H9 (cell line): Measurements from ENCODE around the gene KIF5C. TPM values are rescaled to one million over a fixed set of nuclear protein-coding genes. Genes with fewer than 3 reads are reported as not detected.

Source experiments
- DNase-seq: peaks from one replicate; pipeline ENCODE4 v3.0.0-alpha.2; 2017
- H2AFZ ChIP-seq: one replicate; pipeline ENCODE4 v1.6.1; 2013; ENCODE audit warnings: mild to moderate bottlenecking, low read length, control low read depth, moderate library complexity
- H2AK5ac ChIP-seq: 2 replicates; pipeline ENCODE4 v1.6.1; 2013; ENCODE audit warnings: low read length, control low read depth, mixed read lengths; ENCODE audit not compliant: insufficient read length
- H2BK120ac ChIP-seq: one replicate; pipeline ENCODE4 v1.6.1; 2013; ENCODE audit warnings: low read depth, mild to moderate bottlenecking, low read length, control low read depth, inconsistent platforms; ENCODE audit not compliant: poor library complexity, severe bottlenecking
- H2BK12ac ChIP-seq: 2 replicates; pipeline ENCODE4 v1.6.1; 2013; ENCODE audit warnings: low read length, control low read depth, mixed read lengths, low read depth; ENCODE audit not compliant: insufficient read length
- H2BK15ac ChIP-seq: 2 replicates; pipeline ENCODE4 v1.6.1; 2013; ENCODE audit warnings: low read depth, low read length, control low read depth
- H2BK20ac ChIP-seq: one replicate; pipeline ENCODE4 v1.6.1; 2013; ENCODE audit warnings: low read depth, mild to moderate bottlenecking, low read length, control low read depth, inconsistent platforms; ENCODE audit not compliant: poor library complexity, severe bottlenecking
- H2BK5ac ChIP-seq: 2 replicates; pipeline ENCODE4 v1.6.1; 2013; ENCODE audit warnings: low read length, control low read depth, mixed read lengths; ENCODE audit not compliant: insufficient read length
- H3K14ac ChIP-seq: 2 replicates; pipeline ENCODE4 v1.6.1; 2013; ENCODE audit warnings: low read length, control low read depth; ENCODE audit not compliant: insufficient read depth
- H3K18ac ChIP-seq: 2 replicates; pipeline ENCODE4 v1.6.1; 2013; ENCODE audit warnings: low read depth, mild to moderate bottlenecking, mixed read lengths, low read length, control low read depth; ENCODE audit not compliant: insufficient read length
- H3K23ac ChIP-seq: 2 replicates; pipeline ENCODE4 v1.6.1; 2013; ENCODE audit warnings: low read length, control low read depth, mixed read lengths, low read depth; ENCODE audit not compliant: insufficient read length
- H3K23me2 ChIP-seq: 2 replicates; pipeline ENCODE4 v1.6.1; 2013; ENCODE audit warnings: low read depth, mild to moderate bottlenecking, mixed read lengths, low read length, control low read depth; ENCODE audit not compliant: insufficient read length, poor library complexity, severe bottlenecking
- H3K27ac ChIP-seq: 2 replicates; pipeline ENCODE4 v1.5.1; 2013; ENCODE audit warnings: low read length, control low read depth, mixed read lengths, low read depth; ENCODE audit not compliant: insufficient read length
- H3K27me3 ChIP-seq: 2 replicates; pipeline ENCODE4 v1.6.1; 2013; ENCODE audit warnings: low read length, control low read depth, inconsistent platforms; ENCODE audit not compliant: insufficient read depth
- H3K4ac ChIP-seq: 2 replicates; pipeline ENCODE4 v1.6.1; 2013; ENCODE audit warnings: low read depth, mild to moderate bottlenecking, control low read depth, inconsistent platforms, low read length, moderate library complexity
- H3K4me1 ChIP-seq: 2 replicates; pipeline ENCODE4 v1.6.1; 2013; ENCODE audit warnings: low read length, control low read depth, inconsistent platforms; ENCODE audit not compliant: insufficient read depth
- H3K4me2 ChIP-seq: 2 replicates; pipeline ENCODE4 v1.6.1; 2013; ENCODE audit warnings: low read length, control low read depth, mixed read lengths; ENCODE audit not compliant: insufficient read length, insufficient read depth
- H3K56ac ChIP-seq: 2 replicates; pipeline ENCODE4 v1.6.1; 2013; ENCODE audit warnings: low read depth, mild to moderate bottlenecking, mixed read lengths, low read length, control low read depth; ENCODE audit not compliant: insufficient read length
- H3K79me1 ChIP-seq: 2 replicates; pipeline ENCODE4 v1.6.1; 2013; ENCODE audit warnings: low read depth, mild to moderate bottlenecking, moderate library complexity, low read length, control low read depth, inconsistent platforms; ENCODE audit not compliant: insufficient read depth, poor library complexity, severe bottlenecking
- H3K79me2 ChIP-seq: 2 replicates; pipeline ENCODE4 v1.6.1; 2013; ENCODE audit warnings: low read length, control low read depth, inconsistent platforms; ENCODE audit not compliant: insufficient read depth
- H3K9ac ChIP-seq: 2 replicates; pipeline ENCODE4 v1.6.1; 2013; ENCODE audit warnings: low read length, control low read depth, mixed read lengths; ENCODE audit not compliant: insufficient read length; ENCODE audit errors: extremely low read depth
- H3K9me3 ChIP-seq: one replicate; pipeline ENCODE4 v1.6.1; 2013; ENCODE audit warnings: low read depth, low read length, inconsistent platforms; ENCODE audit not compliant: control insufficient read depth
- H3T11ph ChIP-seq: one replicate; pipeline ENCODE4 v1.6.1; 2013; ENCODE audit warnings: mild to moderate bottlenecking, low read length, control low read depth, inconsistent platforms
- H4K20me1 ChIP-seq: one replicate; pipeline ENCODE4 v1.6.1; 2013; ENCODE audit not compliant: control insufficient read depth, insufficient read length, insufficient read depth
- H4K5ac ChIP-seq: 2 replicates; pipeline ENCODE4 v1.6.1; 2013; ENCODE audit warnings: low read depth, mild to moderate bottlenecking, mixed read lengths, low read length, control low read depth; ENCODE audit not compliant: insufficient read length
- H4K8ac ChIP-seq: replicated peaks from 2 replicates; pipeline ENCODE4 v1.6.1; 2013; ENCODE audit warnings: low read length, control low read depth, mixed read lengths, low read depth; ENCODE audit not compliant: insufficient read length
- H4K91ac ChIP-seq: 2 replicates; pipeline ENCODE4 v1.6.1; 2013; ENCODE audit warnings: low read depth, mild to moderate bottlenecking, moderate library complexity, mixed read lengths, low read length, control low read depth; ENCODE audit not compliant: insufficient read length
- H3K27ac Mint-ChIP-seq, 3 experiments: 2 replicates in 2 of 3; 3 replicates in 1 of 3; pipeline ENCODE4 v1.8.0; 2020 to 2021; ENCODE audit warnings: mixed read lengths in 3 of 3, mild to moderate bottlenecking in 1 of 3, moderate library complexity in 1 of 3
- H3K27me3 Mint-ChIP-seq: 2 replicates; pipeline ENCODE4 v1.8.0; 2021; ENCODE audit warnings: low read depth, mild to moderate bottlenecking, moderate library complexity, mixed read lengths
- H3K36me3 Mint-ChIP-seq, 3 experiments: 2 replicates in 2 of 3; 3 replicates in 1 of 3; pipeline ENCODE4 v1.8.0; 2020 to 2021; ENCODE audit warnings: low read depth in 3 of 3, mixed read lengths in 3 of 3; ENCODE audit not compliant: insufficient read depth in 1 of 3
- H3K4me1 Mint-ChIP-seq, 2 experiments: 2 replicates each; pipeline ENCODE4 v1.8.0; 2020; ENCODE audit warnings: mixed read lengths in 2 of 2
- H3K4me3 Mint-ChIP-seq, 2 experiments: 2 replicates in 1 of 2; 3 replicates in 1 of 2; pipeline ENCODE4 v1.8.0; 2020 to 2021; ENCODE audit warnings: mild to moderate bottlenecking in 2 of 2, mixed read lengths in 2 of 2, moderate library complexity in 1 of 2
- H3K9me3 Mint-ChIP-seq, 2 experiments: 2 replicates in 1 of 2; 3 replicates in 1 of 2; pipeline ENCODE4 v1.8.0; 2020; ENCODE audit warnings: mild to moderate bottlenecking in 2 of 2, mixed read lengths in 2 of 2, moderate library complexity in 1 of 2
- CTCF ChIP-seq: fragments of 200-600 bp; sonication (generic); conservative IDR thresholded peaks from 3 replicates; pipeline ENCODE4 v1.8.0; 2021; ENCODE audit warnings: antibody characterized with exemption, mild to moderate bottlenecking
- WGBS: extraction: QIAGEN DNeasy Blood & Tissue Kit; methylation state at CpG from one replicate; pipeline ENCODE4 v1.1.7; 2013; ENCODE audit warnings: missing lambda C conversion rate, low lambda C conversion rate, mixed read lengths; ENCODE audit not compliant: insufficient read length; ENCODE audit errors: extremely low coverage; 5-methylcytosine and 5-hydroxymethylcytosine counted together
- total RNA-seq: library from RNA; stranded (reverse); gene quantifications from 2 replicates; pipeline ENCODE4 v1.2.1, GENCODE V29; 2021

Gene KIF5C
- total RNA-seq, 1 experiment from 2014 or later: 52.9 TPM

DNA sequence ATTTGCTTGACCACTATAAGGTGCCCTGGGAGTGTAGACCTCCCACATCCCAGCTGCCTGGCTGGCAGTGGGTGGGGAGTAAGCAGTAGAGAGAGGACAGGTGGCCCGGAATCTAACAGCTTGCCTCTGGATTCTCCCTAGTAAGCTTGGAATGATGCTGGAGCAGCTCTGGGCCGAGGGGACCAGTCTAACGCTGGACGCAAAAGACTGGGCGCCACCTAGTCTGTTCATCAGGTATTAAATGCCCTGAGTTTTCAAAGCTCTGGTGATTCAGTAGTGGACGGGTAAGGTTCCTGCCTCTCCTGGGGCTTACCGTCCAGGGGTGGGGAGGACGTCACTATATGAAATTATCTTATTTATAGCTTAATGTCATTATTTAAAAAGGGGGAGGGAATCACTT, 162.8 kb downstream of the KIF5C start:
- no peak overlapping the region for H2BK15ac ChIP-seq
- no peak overlapping the region for H3K4ac ChIP-seq
- DNase-seq: peak; percentile 56
- Mint-ChIP-seq H3K4me1 (peaks cover 16 to 20% of the 10 kb centered on the region in 2 experiments), H3K27ac (no peak overlapping the region), H3K36me3 (no peaks in the 10 kb centered on the region), H3K4me3 (peak overlapping the region; percentile 71 to 87), H3K9me3 (no peaks in the 10 kb centered on the region), H3K27me3 (peaks cover 38% of the 10 kb centered on the region)
- H2BK5ac ChIP-seq: no peak overlapping the region
- H3K27ac ChIP-seq: no peak overlapping the region
- H2AFZ ChIP-seq: no peak overlapping the region
- H3K79me2 ChIP-seq: no peaks in the 10 kb centered on the region
- peaks cover 6% of the 10 kb centered on the region for H3K27me3 ChIP-seq
- no peak overlapping the region for H3K14ac ChIP-seq
- no peaks in the 10 kb centered on the region for H4K20me1 ChIP-seq
- H2BK12ac ChIP-seq: no peak overlapping the region
- no peak overlapping the region for H3K18ac ChIP-seq
- no peak overlapping the region for H3T11ph ChIP-seq
- H3K9ac ChIP-seq: no peak overlapping the region
- H4K5ac ChIP-seq: no peak overlapping the region
- WGBS: no CpG with 5 or more reads among the region's 8 CpGs
- H4K8ac ChIP-seq: no peak overlapping the region
- H3K4me2 ChIP-seq: peak overlapping the region; percentile 20
- no peaks in the 10 kb centered on the region for H3K9me3 ChIP-seq
- no peak overlapping the region for H3K23ac ChIP-seq
- H4K91ac ChIP-seq: no peak overlapping the region
- no peak overlapping the region for H2BK120ac ChIP-seq
- no peaks in the 10 kb centered on the region for H3K4me1 ChIP-seq
- TF ChIP-seq CTCF: peak; percentile 48; the same call in 2 of the 3 replicates
- no peaks in the 10 kb centered on the region for H3K79me1 ChIP-seq
- no peak overlapping the region for H3K56ac ChIP-seq
- H2BK20ac ChIP-seq: no peak overlapping the region
- H2AK5ac ChIP-seq: no peak overlapping the region
- peaks cover 7% of the 10 kb centered on the region for H3K23me2 ChIP-seq
